Activated naive CD8-positive, alpha-beta T cell treated with anti-CD3 and anti-CD28 coated beads for 36 hours (primary cell): ENCODE measurements around the gene KRTAP5-3. TPM values are rescaled to one million over a fixed set of nuclear protein-coding genes. Genes with fewer than 3 reads are reported as not detected.
"Not testable (repeated sequence)": the region's sequence is repeated elsewhere in the genome, so short reads cannot be mapped to it uniquely, and the experiment has no call there.

Experiments
- DNase-seq: peaks from one replicate; pipeline ENCODE4 v3.0.0; 2021
- H3K27ac Mint-ChIP-seq: one replicate; pipeline ENCODE4 v1.8.0; 2022; ENCODE audit warnings: mild to moderate bottlenecking, moderate library complexity, mixed read lengths
- H3K27me3 Mint-ChIP-seq: one replicate; pipeline ENCODE4 v1.8.0; 2022; ENCODE audit warnings: mild to moderate bottlenecking, mixed read lengths
- H3K36me3 Mint-ChIP-seq: one replicate; pipeline ENCODE4 v1.8.0; 2021; ENCODE audit warnings: mild to moderate bottlenecking, mixed read lengths
- H3K4me1 Mint-ChIP-seq: one replicate; pipeline ENCODE4 v1.8.0; 2021; ENCODE audit warnings: mixed read lengths
- H3K4me3 Mint-ChIP-seq: one replicate; pipeline ENCODE4 v1.8.0; 2022; ENCODE audit warnings: mild to moderate bottlenecking, moderate library complexity, mixed read lengths
- H3K9me3 Mint-ChIP-seq: one replicate; pipeline ENCODE4 v1.8.0; 2022; ENCODE audit warnings: mixed read lengths
- total RNA-seq, 2 experiments: library from RNA; stranded (reverse); gene quantifications; one replicate each; pipeline ENCODE4 v1.2.3, GENCODE V29; 2021

The KRTAP5-3 gene
- total RNA-seq, 2 experiments from 2014 or later: not detected

GRCh38 chr11:1647901-1648652, 39.8 kb upstream of the KRTAP5-3 start:
- Mint-ChIP-seq H3K9me3 (no peaks in the 10 kb centered on the region), H3K27ac (no peak overlapping the region), H3K27me3 (peaks cover 8% of the 10 kb centered on the region), H3K4me1 (no peaks in the 10 kb centered on the region), H3K4me3 (no peak overlapping the region), H3K36me3 (no peaks in the 10 kb centered on the region)
- DNase-seq: no peak

GRCh38 chr11:1646540-1646939, 38.3 kb upstream of the KRTAP5-3 start:
- not testable (repeated sequence) for H3K9me3 Mint-ChIP-seq, H3K27ac Mint-ChIP-seq, H3K4me1 Mint-ChIP-seq, H3K36me3 Mint-ChIP-seq, H3K4me3 Mint-ChIP-seq, DNase-seq
- H3K27me3 Mint-ChIP-seq: peaks cover 11% of the 10 kb centered on the region

- Mint-ChIP-seq H3K27me3 (peaks cover 19% of the 10 kb centered on the region), H3K9me3 (no peaks in the 10 kb centered on the region), H3K27ac (no peak overlapping the region), H3K4me1 (no peaks in the 10 kb centered on the region), H3K4me3 (no peak overlapping the region), H3K36me3 (no peaks in the 10 kb centered on the region)
- no peak for DNase-seq
Observed at GRCh38 chr11:1645357-1645821, 37.1 kb upstream of the KRTAP5-3 start.

GRCh38 chr11:1644601-1645356, 36.5 kb upstream of the KRTAP5-3 start:
- no peak overlapping the region for H3K4me3 Mint-ChIP-seq
- H3K27me3 Mint-ChIP-seq: peaks cover 24% of the 10 kb centered on the region
- no peak for DNase-seq
- H3K36me3 Mint-ChIP-seq: no peaks in the 10 kb centered on the region
- no peaks in the 10 kb centered on the region for H3K9me3 Mint-ChIP-seq
- no peaks in the 10 kb centered on the region for H3K4me1 Mint-ChIP-seq
- H3K27ac Mint-ChIP-seq: no peak overlapping the region

GRCh38 chr11:1643146-1643690, 35.0 kb upstream of the KRTAP5-3 start:
- H3K27ac Mint-ChIP-seq: no peak overlapping the region
- H3K9me3 Mint-ChIP-seq: no peaks in the 10 kb centered on the region
- H3K27me3 Mint-ChIP-seq: peaks cover 29% of the 10 kb centered on the region
- DNase-seq: no peak
- no peak overlapping the region for H3K4me3 Mint-ChIP-seq
- H3K36me3 Mint-ChIP-seq: no peaks in the 10 kb centered on the region
- no peaks in the 10 kb centered on the region for H3K4me1 Mint-ChIP-seq

GRCh38 chr11:1642288-1643145, 34.3 kb upstream of the KRTAP5-3 start:
- DNase-seq: no peak
- H3K27ac Mint-ChIP-seq: no peak overlapping the region
- H3K4me3 Mint-ChIP-seq: no peak overlapping the region
- no peaks in the 10 kb centered on the region for H3K9me3 Mint-ChIP-seq
- peaks cover 29% of the 10 kb centered on the region for H3K27me3 Mint-ChIP-seq
- H3K36me3 Mint-ChIP-seq: no peaks in the 10 kb centered on the region
- H3K4me1 Mint-ChIP-seq: no peaks in the 10 kb centered on the region

GRCh38 chr11:1641096-1641495, 32.8 kb upstream of the KRTAP5-3 start:
- Mint-ChIP-seq H3K4me1 (no peaks in the 10 kb centered on the region), H3K27me3 (peaks cover 27% of the 10 kb centered on the region), H3K27ac (no peak overlapping the region), H3K4me3 (no peak overlapping the region), H3K9me3 (no peaks in the 10 kb centered on the region), H3K36me3 (no peaks in the 10 kb centered on the region)
- no peak for DNase-seq

- Mint-ChIP-seq H3K4me3 (no peak overlapping the region), H3K27me3 (peaks cover 27% of the 10 kb centered on the region), H3K4me1 (no peaks in the 10 kb centered on the region), H3K36me3 (no peaks in the 10 kb centered on the region), H3K9me3 (no peaks in the 10 kb centered on the region), H3K27ac (no peak overlapping the region)
- no peak for DNase-seq
Observed at GRCh38 chr11:1640076-1640946, 32.0 kb upstream of the KRTAP5-3 start.

GRCh38 chr11:1639666-1640065, 31.4 kb upstream of the KRTAP5-3 start:
- no peak overlapping the region for H3K27ac Mint-ChIP-seq
- no peak overlapping the region for H3K4me3 Mint-ChIP-seq
- no peaks in the 10 kb centered on the region for H3K9me3 Mint-ChIP-seq
- DNase-seq: no peak
- peaks cover 28% of the 10 kb centered on the region for H3K27me3 Mint-ChIP-seq
- H3K4me1 Mint-ChIP-seq: no peaks in the 10 kb centered on the region
- H3K36me3 Mint-ChIP-seq: no peaks in the 10 kb centered on the region

GRCh38 chr11:1639102-1639620, 30.9 kb upstream of the KRTAP5-3 start:
- Mint-ChIP-seq H3K9me3 (no peaks in the 10 kb centered on the region), H3K27ac (no peak overlapping the region), H3K27me3 (peaks cover 26% of the 10 kb centered on the region), H3K4me1 (no peaks in the 10 kb centered on the region), H3K4me3 (no peak overlapping the region), H3K36me3 (no peaks in the 10 kb centered on the region)
- DNase-seq: no peak

GRCh38 chr11:1638344-1638743, 30.1 kb upstream of the KRTAP5-3 start:
- H3K9me3 Mint-ChIP-seq: no peaks in the 10 kb centered on the region
- H3K27me3 Mint-ChIP-seq: peaks cover 24% of the 10 kb centered on the region
- no peak overlapping the region for H3K4me3 Mint-ChIP-seq
- no peak for DNase-seq
- no peaks in the 10 kb centered on the region for H3K36me3 Mint-ChIP-seq
- H3K4me1 Mint-ChIP-seq: no peaks in the 10 kb centered on the region
- no peak overlapping the region for H3K27ac Mint-ChIP-seq

- no peak overlapping the region for H3K27ac Mint-ChIP-seq
- peaks cover 24% of the 10 kb centered on the region for H3K27me3 Mint-ChIP-seq
- peaks cover 2% of the 10 kb centered on the region for H3K4me1 Mint-ChIP-seq
- H3K4me3 Mint-ChIP-seq: no peak overlapping the region
- DNase-seq: no peak
- H3K9me3 Mint-ChIP-seq: no peaks in the 10 kb centered on the region
- H3K36me3 Mint-ChIP-seq: no peaks in the 10 kb centered on the region
Observed at GRCh38 chr11:1637628-1638027, 29.4 kb upstream of the KRTAP5-3 start.

- H3K4me3 Mint-ChIP-seq: no peak overlapping the region
- peaks cover 27% of the 10 kb centered on the region for H3K27me3 Mint-ChIP-seq
- H3K9me3 Mint-ChIP-seq: no peaks in the 10 kb centered on the region
- no peaks in the 10 kb centered on the region for H3K36me3 Mint-ChIP-seq
- DNase-seq: no peak
- peaks cover 6% of the 10 kb centered on the region for H3K4me1 Mint-ChIP-seq
- H3K27ac Mint-ChIP-seq: no peak overlapping the region
Observed at GRCh38 chr11:1636291-1636950, 28.2 kb upstream of the KRTAP5-3 start.
